GM12874 (cell line): ENCODE measurements around the gene LAMA2.

Experiments used
- TF ChIP-seq, protein P1 (sequence below): IDR thresholded peaks from 2 replicates; pipeline ENCODE4 v1.5.1; 2011; ENCODE audit warnings: low read depth, mild to moderate bottlenecking, control low read depth, low read length, moderate library complexity; ENCODE audit not compliant: insufficient read depth

Gene LAMA2

DNA sequence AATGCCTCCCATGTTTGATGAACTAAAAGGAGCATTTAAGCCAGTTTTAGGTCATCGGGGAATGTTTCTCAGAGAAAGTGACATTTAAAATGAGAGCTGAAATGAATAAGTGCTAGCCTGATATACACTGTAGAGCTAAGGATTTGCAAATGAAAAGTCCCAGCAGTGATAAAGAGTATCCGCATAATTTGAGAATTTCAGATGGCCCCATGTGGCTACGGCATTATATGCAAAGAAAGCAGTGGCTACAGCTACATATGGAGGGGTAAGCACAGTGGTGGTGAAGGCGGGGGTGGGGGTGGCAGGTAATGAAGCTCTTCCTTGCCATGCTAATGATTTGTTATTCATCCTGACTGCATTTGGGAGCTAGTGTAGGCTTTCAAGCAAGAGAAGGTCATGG lies 455.7 kb downstream of the LAMA2 start:
- TF ChIP-seq, protein P1, sequence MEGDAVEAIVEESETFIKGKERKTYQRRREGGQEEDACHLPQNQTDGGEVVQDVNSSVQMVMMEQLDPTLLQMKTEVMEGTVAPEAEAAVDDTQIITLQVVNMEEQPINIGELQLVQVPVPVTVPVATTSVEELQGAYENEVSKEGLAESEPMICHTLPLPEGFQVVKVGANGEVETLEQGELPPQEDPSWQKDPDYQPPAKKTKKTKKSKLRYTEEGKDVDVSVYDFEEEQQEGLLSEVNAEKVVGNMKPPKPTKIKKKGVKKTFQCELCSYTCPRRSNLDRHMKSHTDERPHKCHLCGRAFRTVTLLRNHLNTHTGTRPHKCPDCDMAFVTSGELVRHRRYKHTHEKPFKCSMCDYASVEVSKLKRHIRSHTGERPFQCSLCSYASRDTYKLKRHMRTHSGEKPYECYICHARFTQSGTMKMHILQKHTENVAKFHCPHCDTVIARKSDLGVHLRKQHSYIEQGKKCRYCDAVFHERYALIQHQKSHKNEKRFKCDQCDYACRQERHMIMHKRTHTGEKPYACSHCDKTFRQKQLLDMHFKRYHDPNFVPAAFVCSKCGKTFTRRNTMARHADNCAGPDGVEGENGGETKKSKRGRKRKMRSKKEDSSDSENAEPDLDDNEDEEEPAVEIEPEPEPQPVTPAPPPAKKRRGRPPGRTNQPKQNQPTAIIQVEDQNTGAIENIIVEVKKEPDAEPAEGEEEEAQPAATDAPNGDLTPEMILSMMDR, result no peak

DNA sequence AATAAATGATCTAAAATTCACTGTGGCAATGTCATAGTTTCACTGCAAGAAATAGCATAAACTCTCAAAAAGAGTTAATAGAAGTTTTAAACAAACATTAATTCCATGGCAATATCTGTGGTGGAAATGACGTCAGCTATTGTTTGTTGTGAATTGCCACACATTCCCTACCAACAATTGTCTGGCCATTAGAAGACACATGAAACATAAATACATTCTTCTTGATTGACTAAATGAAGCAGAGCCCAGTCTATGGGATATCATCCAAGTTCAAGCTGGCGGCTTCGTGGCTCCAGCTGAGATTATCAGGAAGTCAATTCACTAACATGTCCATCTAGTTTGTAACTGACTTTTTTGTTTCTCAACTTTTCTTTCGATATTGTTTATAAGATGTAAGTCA lies 458.0 kb downstream of the LAMA2 start:
- TF ChIP-seq, protein P1, result no peak

DNA sequence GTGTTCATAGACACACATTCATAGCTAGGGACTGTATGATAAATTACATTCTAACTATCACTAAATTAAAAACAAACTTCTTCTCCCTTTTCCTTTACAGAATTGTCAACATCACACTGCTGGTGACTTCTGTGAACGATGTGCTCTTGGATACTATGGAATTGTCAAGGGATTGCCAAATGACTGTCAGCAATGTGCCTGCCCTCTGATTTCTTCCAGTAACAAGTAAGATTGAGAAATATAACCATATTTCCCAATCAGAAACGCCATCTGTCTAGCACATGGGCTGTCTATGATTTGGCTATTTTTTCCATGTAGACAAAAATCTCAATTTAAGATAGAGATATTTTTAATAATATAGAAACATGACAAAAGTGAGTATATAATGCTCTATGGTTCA lies 459.3 kb downstream of the LAMA2 start:
- TF ChIP-seq, protein P1, result no peak

DNA sequence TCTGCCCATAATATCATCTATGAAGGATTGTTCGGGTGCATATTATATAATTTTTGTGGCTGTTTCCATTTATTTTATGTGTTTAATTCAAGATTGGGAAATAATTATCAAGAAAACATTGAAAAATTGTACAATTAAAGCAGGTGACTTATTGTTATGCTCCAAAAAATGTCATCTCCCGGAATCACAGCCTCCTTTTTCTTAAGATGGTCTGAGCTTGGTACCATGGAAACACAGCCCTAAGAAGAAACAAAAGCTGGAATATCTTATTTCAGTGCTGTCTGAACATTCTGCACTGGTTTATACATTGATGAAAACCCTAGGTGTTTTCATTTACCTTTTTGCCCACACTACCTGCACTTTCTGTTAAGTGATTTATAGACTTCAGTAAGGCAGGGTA lies 459.9 kb downstream of the LAMA2 start:
- TF ChIP-seq, protein P1, result no peak

DNA sequence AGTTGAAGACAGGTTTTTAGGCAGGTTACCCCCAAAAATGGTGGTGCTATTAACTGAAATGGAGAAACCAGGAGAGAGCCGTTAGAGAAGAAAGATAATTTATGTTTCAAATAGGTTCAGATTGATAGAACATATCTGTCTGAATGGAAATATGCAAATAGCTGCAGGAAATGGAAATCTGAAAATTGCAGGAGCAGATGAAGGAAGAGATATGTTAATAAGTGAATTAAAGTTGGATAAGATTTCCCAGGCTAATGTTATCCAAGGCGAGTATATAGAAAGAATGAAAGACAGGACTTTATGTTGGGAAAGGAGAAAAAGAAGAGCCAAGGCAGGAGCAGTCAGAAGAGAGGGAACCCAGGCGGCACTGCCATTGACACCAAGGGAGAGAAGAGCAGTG lies 461.4 kb downstream of the LAMA2 start:
- TF ChIP-seq, protein P1, result no peak

DNA sequence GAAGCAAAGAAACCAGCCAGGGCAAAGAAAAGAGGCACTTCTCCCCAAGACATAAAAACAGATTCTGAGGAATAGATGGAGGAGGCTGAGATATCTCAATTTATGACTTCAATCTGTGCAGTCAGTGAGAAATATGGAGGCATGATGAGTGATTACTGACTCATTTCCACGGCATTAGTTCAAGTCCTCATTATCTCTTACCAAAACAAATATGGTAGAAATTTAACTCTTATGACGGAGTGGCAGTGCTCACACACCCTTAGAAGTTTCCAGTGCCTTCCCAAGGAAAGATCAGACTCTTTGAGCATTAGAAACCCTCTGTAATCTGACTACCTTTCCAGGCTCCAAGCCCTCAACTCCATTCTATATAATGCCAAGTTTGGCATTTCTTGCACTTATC lies 463.0 kb downstream of the LAMA2 start:
- TF ChIP-seq, protein P1, result no peak

DNA sequence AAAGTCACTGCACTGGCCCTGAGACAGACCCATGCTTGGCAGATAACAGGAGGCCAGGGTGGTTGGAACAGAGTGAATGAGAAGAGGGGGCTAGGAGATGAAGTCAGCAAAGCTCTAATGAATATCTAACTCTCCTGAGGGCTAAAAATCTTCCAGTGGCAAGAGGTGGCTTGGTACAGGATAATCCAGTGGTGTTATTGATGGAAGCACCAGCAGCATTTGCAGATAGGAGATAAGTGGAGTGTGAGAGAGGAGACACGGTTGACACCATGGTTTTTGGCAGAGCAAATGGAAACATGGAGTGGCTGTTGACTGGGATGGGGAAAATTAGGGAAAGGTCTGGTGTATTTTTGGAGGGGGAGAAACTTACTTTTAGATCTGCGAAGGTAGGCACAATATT lies 464.0 kb downstream of the LAMA2 start:
- TF ChIP-seq, protein P1, result no peak

DNA sequence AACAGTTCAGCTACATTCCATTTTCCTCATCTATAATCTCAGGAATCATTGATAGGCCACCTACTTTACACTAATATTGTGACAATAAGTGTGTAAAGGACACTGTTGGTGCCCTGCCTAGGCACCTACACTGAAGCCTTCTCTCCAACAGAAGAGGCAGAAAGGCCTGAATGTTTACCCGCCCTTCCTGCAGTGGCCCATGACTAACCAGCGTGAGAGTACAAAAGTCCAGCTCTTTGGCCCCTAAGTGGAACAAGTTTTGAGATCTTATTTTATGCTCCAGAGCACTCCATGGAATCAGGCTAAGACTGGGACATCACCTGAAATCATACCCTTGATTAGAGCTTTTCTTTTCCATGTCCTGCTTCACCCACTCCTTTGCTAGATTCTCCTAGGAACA lies 467.3 kb downstream of the LAMA2 start:
- TF ChIP-seq, protein P1, result no peak
